Measurements from ENCODE around the gene C10orf53.

C10orf53 gene

DNA sequence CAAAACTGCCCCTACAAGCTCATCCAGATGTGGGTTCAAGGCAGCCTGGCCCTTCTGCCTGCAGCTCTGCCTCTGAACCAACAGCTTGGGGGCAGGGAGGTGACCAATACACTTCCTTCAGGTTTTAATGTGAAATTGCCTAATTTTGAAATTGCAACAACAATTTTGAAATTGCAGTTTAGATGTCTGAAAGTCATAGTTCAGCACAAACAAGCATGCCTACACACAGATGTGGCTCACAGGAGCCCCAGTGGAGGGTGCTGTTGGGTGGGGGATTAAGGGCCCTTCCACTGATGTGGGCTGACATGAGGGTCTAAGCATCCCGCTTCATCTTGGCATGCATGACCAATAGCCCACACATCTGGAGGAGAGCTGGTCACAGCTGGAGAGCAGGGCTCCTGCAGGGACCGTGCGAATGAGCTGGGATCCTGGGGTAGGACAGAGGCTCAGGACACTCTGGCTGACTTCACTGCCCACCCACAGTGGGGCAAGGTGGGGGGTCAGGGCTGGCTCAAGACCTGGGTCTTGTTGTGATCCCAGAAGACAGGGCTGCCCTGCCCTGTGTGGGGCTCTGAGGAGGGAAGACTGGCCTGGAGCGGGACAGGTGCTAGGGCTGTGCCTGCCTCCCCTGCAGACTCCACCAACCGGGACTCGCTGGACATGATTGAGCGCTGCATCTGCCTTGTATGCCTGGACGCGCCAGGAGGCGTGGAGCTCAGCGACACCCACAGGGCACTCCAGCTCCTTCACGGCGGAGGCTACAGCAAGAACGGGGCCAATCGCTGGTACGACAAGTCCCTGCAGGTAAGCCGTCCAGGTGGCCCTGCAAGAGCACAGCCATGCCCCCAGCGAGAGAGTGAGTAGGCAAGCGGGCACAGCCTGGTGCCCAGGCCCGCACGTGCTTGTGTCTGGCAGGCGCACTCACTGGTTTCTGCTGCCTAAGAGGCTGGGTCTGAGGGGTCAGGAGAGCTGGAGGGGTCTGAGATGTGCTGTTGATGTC lies 33.3 kb upstream of the C10orf53 start:
- H3K79me2 ChIP-seq (ENCODE audit: control insufficient read depth, insufficient read depth, low read length, unreplicated experiment), result no peaks in the 10 kb centered on the region
- H3K4me3 ChIP-seq (ENCODE audit: low read depth, low read length), result no peak overlapping the region
- peaks cover 71% of the 10 kb centered on the region for H3K27me3 ChIP-seq (ENCODE audit: insufficient read depth, low read length)
- H2AFZ ChIP-seq (ENCODE audit: low read length, unreplicated experiment), result no peak overlapping the region
- no peaks in the 10 kb centered on the region for H3K36me3 ChIP-seq (ENCODE audit: insufficient read depth, low read length)
- H3K4me1 ChIP-seq (ENCODE audit: control insufficient read depth, insufficient read depth, low read length, unreplicated experiment), result no peaks in the 10 kb centered on the region
- H3K27ac ChIP-seq (ENCODE audit: low read depth, low read length), result no peak overlapping the region

DNA sequence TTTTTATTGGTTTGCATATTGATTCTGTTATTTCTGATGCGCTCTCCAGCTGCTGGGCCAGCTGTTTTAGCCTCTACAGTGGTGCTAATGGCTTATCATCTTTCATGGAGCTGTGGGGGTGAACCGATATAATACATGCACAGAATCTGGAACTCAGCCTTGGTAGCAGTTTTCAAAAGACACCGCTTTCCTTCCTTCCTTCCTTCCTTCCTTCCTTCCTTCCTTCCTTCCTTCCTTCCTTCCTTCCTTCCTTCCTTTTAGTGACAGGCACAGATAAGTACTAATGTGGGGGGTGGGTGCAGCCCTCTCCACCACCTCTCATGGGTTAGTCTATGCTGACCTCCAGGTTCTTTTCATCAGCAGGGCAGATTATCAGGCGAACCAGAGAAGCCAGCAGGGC lies 31.9 kb upstream of the C10orf53 start:
- Histone ChIP-seq H2AFZ (ENCODE audit: low read length, unreplicated experiment) (no peak overlapping the region), H3K27ac (ENCODE audit: low read depth, low read length) (no peak overlapping the region), H3K4me3 (ENCODE audit: low read depth, low read length) (no peak overlapping the region), H3K36me3 (ENCODE audit: insufficient read depth, low read length) (no peaks in the 10 kb centered on the region), H3K4me1 (ENCODE audit: control insufficient read depth, insufficient read depth, low read length, unreplicated experiment) (no peaks in the 10 kb centered on the region), H3K27me3 (ENCODE audit: insufficient read depth, low read length) (peaks cover 71% of the 10 kb centered on the region), H3K79me2 (ENCODE audit: control insufficient read depth, insufficient read depth, low read length, unreplicated experiment) (no peaks in the 10 kb centered on the region)

DNA sequence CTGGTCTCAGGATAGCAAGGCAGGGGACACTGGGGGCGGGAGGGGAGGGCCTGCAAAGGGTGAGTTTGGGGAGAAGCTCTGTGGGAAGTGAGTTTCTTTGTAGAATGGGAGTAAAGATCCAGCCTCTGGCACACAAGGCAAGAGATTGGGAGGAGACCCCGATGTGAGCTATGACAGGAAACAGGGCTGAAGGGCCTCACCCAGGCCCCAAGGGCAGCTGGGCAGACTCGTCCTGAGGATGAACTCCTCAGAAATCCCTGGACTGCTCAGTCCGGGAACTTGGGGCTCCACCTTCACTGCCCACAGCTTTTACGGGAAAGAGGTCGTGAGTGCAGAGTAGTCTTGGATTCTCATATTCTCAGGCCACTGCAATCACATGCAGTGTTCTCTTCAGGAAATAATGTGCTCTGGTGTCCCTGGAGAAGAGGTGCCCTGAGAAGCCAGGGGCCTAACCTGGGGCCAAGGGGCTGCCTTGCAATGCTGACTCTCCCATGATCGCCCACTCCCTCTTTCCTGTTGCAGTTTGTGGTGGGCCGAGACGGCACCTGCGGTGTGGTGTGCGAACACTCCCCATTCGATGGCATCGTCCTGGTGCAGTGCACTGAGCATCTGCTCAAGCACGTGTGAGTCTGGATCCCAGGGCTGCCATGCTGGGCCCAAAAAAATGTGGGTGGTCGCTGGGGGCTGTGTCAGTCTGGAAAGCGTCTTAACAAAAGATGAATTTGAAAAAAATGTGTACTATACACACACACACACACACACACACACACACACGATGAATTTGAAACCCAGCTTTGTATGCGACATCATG lies 31.3 kb upstream of the C10orf53 start:
- Histone ChIP-seq H3K4me1 (ENCODE audit: control insufficient read depth, insufficient read depth, low read length, unreplicated experiment) (no peaks in the 10 kb centered on the region), H3K79me2 (ENCODE audit: control insufficient read depth, insufficient read depth, low read length, unreplicated experiment) (no peaks in the 10 kb centered on the region), H3K4me3 (ENCODE audit: low read depth, low read length) (no peak overlapping the region), H2AFZ (ENCODE audit: low read length, unreplicated experiment) (no peak overlapping the region), H3K27ac (ENCODE audit: low read depth, low read length) (no peak overlapping the region), H3K36me3 (ENCODE audit: insufficient read depth, low read length) (no peaks in the 10 kb centered on the region), H3K27me3 (ENCODE audit: insufficient read depth, low read length) (peaks cover 77% of the 10 kb centered on the region)

DNA sequence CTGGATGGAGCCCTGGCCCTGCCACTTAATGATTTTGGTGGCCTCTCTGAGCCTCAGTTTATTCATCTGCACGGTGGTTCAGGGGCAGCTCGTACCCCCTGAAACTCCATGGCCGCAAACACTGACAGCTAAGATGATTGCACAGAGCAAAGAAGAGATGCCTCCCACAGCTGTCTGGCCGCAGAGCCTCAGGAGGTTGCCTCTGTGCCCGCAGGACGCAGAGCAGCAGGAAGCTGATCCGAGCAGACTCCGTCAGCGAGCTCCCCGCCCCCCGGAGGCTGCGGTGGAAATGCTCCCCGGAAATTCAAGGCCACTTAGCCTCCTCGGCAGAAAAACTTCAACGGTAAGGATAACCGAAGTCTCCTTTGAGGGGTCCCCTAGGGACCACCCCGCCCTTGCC lies 30.2 kb upstream of the C10orf53 start:
- Histone ChIP-seq H3K27me3 (ENCODE audit: insufficient read depth, low read length) (peaks cover 76% of the 10 kb centered on the region), H3K27ac (ENCODE audit: low read depth, low read length) (no peak overlapping the region), H3K79me2 (ENCODE audit: control insufficient read depth, insufficient read depth, low read length, unreplicated experiment) (no peaks in the 10 kb centered on the region), H3K4me1 (ENCODE audit: control insufficient read depth, insufficient read depth, low read length, unreplicated experiment) (no peaks in the 10 kb centered on the region), H3K36me3 (ENCODE audit: insufficient read depth, low read length) (no peaks in the 10 kb centered on the region), H3K4me3 (ENCODE audit: low read depth, low read length) (no peak overlapping the region), H2AFZ (ENCODE audit: low read length, unreplicated experiment) (no peak overlapping the region)

DNA sequence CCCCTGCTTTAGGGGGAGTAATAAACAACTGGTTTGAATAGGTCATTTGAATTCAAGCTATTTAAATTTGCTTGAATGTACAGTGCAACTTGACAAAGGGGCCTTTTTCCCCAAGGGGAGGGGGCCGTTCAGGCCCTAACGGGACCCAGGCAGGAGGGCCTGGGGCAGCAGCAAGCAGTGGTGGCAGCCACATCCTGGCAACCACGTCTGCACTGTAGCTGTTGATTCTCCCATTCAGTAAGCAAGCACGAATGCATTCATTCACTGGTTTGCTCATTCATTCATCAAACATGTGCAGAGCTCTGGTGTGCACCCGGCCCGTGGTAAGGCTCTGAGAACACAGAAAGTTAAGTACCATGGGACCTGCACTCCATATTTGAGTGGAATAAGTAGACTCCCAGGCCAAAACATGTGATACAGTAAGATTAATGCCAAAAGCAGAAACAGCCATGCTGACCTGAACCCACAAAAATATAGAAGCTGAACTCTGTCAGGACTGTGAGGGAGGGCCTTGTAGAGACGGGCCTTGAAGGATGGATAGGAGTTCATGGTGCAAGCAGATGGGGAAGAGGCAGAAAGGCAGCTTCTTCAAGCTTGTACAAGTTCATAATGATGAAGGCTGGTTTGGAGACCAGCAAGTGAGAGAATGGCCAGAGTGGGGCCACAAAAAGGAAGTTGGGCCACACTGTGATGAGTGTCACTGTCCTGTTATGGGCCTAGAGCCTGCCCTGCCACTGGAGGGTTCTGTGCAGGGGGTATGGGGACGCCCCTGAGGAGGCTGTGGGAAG lies 29.3 kb upstream of the C10orf53 start:
- Histone ChIP-seq H3K79me2 (ENCODE audit: control insufficient read depth, insufficient read depth, low read length, unreplicated experiment) (no peaks in the 10 kb centered on the region), H3K27me3 (ENCODE audit: insufficient read depth, low read length) (peaks cover 76% of the 10 kb centered on the region), H3K4me3 (ENCODE audit: low read depth, low read length) (no peak overlapping the region), H3K36me3 (ENCODE audit: insufficient read depth, low read length) (no peaks in the 10 kb centered on the region), H3K27ac (ENCODE audit: low read depth, low read length) (no peak overlapping the region), H3K4me1 (ENCODE audit: control insufficient read depth, insufficient read depth, low read length, unreplicated experiment) (no peaks in the 10 kb centered on the region), H2AFZ (ENCODE audit: low read length, unreplicated experiment) (no peak overlapping the region)

DNA sequence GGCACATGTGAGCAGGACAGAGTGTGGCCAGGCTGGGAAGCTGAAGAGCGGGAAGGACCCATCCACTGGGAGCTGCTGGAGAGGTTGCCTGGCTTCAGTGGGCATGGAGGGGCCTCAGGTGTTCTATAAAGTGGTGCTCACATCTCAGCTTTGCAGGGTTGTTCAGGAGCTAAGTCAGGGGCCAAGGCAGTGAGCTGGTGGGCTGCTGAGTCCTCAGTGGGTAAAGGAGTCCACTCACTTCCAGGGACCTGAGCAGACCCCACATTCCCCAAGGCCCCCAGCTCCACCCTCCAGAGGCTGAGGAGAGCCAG lies 28.8 kb upstream of the C10orf53 start:
- no peak overlapping the region for H3K4me3 ChIP-seq (ENCODE audit: low read depth, low read length)
- H3K4me1 ChIP-seq (ENCODE audit: control insufficient read depth, insufficient read depth, low read length, unreplicated experiment), result no peaks in the 10 kb centered on the region

DNA sequence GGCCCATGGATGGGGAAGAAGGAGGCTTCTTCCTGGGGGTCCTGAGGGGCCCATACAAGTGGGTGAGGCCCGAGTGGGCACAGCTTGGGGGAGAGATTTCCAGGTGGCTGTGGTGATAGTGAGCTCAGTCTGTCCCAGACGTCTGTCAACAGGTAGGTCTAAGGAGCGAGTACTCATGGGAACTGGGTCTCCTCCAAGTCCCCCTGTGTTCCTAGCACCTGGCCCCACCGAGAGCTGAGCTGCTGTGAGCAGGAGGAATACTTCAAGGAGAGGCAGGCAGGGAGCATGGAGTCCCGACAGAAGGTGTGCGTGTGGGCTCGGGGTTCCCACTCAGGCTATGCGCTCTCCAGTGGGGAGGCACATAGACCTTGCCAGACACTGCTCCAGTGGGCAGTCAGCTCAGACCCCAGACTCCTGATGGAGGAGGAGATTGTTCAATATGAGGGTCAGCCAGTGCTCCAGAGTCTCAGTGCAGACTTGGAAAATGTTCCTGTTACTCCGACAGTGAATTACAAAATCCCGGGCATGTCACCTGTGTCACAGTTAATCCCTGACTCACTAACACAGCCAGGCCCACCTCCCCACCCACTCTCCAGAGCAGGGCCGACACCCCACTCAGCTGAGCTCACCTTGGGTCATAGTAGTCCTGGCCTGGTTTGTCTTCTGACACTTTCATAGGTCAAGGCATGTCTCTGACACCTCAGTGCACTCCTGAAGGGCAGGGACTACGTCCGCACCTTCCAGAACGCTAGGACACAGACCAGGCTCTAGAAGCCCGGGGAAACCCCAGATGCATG lies 28.2 kb upstream of the C10orf53 start:
- Histone ChIP-seq H2AFZ (ENCODE audit: low read length, unreplicated experiment) (no peak overlapping the region), H3K4me1 (ENCODE audit: control insufficient read depth, insufficient read depth, low read length, unreplicated experiment) (no peaks in the 10 kb centered on the region), H3K79me2 (ENCODE audit: control insufficient read depth, insufficient read depth, low read length, unreplicated experiment) (no peaks in the 10 kb centered on the region), H3K27ac (ENCODE audit: low read depth, low read length) (no peak overlapping the region), H3K4me3 (ENCODE audit: low read depth, low read length) (no peak overlapping the region), H3K36me3 (ENCODE audit: insufficient read depth, low read length) (no peaks in the 10 kb centered on the region), H3K27me3 (ENCODE audit: insufficient read depth, low read length) (peaks cover 76% of the 10 kb centered on the region)

More for the DNA sequence above, 28.8 kb upstream of the C10orf53 start:
- H2AFZ ChIP-seq (ENCODE audit: low read length, unreplicated experiment), result no peak overlapping the region
- no peaks in the 10 kb centered on the region for H3K36me3 ChIP-seq (ENCODE audit: insufficient read depth, low read length)
- peaks cover 75% of the 10 kb centered on the region for H3K27me3 ChIP-seq (ENCODE audit: insufficient read depth, low read length)
- H3K79me2 ChIP-seq (ENCODE audit: control insufficient read depth, insufficient read depth, low read length, unreplicated experiment), result no peaks in the 10 kb centered on the region
- no peak overlapping the region for H3K27ac ChIP-seq (ENCODE audit: low read depth, low read length)

DNA sequence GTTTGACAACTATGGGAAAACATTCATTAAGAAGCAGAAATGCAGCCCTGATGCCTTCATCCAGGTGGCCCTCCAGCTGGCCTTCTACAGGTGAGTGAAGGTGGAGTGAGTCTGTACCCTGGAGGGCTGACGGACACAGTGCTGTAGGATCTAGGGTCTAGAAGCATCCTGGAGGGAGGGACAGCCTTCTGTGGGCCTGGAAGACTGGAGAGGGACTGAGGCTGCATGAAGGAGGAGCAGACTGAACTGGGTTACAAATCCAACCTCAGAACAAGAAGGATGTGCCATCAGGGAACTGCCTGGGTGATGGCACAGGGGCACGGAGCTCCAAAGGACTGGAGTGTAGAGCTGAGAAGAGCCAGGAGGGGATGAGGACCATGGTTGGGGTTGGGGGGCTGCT lies 27.5 kb upstream of the C10orf53 start:
- Histone ChIP-seq H3K36me3 (ENCODE audit: insufficient read depth, low read length) (no peaks in the 10 kb centered on the region), H3K4me3 (ENCODE audit: low read depth, low read length) (no peak overlapping the region), H3K27ac (ENCODE audit: low read depth, low read length) (no peak overlapping the region), H3K27me3 (ENCODE audit: insufficient read depth, low read length) (peaks cover 75% of the 10 kb centered on the region), H3K79me2 (ENCODE audit: control insufficient read depth, insufficient read depth, low read length, unreplicated experiment) (no peaks in the 10 kb centered on the region), H2AFZ (ENCODE audit: low read length, unreplicated experiment) (no peak overlapping the region), H3K4me1 (ENCODE audit: control insufficient read depth, insufficient read depth, low read length, unreplicated experiment) (no peaks in the 10 kb centered on the region)

DNA sequence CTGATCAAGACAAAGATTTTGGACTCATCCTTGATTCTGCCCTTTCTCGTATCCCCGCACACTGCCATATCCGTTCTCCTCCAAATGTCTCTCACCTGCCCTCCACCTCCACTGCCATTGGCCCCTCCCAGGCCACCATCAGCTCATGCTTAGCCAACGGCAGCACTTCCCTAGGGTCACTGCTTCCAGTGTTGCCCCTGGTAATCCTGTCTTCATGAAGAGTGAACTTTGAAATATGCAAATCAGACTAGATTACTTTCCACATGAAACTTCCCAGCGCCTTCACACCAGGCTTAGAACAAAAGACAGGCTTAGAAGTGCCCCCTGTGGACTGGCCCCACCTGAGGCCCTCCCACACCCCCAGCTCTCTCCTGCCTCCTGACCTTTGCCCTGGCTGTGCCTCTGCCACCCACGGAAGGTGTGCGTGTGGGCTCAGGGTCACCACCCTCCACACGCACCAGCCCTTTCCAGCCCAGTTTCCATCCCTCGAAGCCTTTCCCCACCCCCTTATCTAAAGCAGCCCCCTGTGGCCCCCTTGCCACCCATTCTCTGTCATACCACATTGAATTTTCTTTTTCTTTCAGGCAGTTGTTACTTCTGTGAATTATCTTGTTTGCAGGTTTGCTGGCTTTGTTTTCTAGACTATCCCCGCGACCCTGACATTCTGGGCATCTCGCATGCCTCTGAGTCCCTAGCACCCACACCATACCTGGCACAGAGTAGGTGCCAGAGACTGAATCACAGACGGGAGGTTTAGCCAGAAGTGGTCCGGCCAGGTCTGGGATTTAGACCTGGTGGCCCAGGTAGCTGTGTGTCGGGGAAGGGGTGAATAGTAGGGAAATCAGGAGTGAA lies 26.8 kb upstream of the C10orf53 start:
- Histone ChIP-seq H3K4me3 (ENCODE audit: low read depth, low read length) (no peak overlapping the region), H3K4me1 (ENCODE audit: control insufficient read depth, insufficient read depth, low read length, unreplicated experiment) (no peaks in the 10 kb centered on the region), H3K27me3 (ENCODE audit: insufficient read depth, low read length) (peaks cover 75% of the 10 kb centered on the region), H3K27ac (ENCODE audit: low read depth, low read length) (no peak overlapping the region), H2AFZ (ENCODE audit: low read length, unreplicated experiment) (no peak overlapping the region), H3K79me2 (ENCODE audit: control insufficient read depth, insufficient read depth, low read length, unreplicated experiment) (no peaks in the 10 kb centered on the region), H3K36me3 (ENCODE audit: insufficient read depth, low read length) (no peaks in the 10 kb centered on the region)

Measured in ACC112 (cell line).